ENCODE measurements around the gene UST.
"Not testable (repeated sequence)": the region's sequence is repeated elsewhere in the genome, so short reads cannot be mapped to it uniquely, and the experiment has no call there.

Gene UST

DNA sequence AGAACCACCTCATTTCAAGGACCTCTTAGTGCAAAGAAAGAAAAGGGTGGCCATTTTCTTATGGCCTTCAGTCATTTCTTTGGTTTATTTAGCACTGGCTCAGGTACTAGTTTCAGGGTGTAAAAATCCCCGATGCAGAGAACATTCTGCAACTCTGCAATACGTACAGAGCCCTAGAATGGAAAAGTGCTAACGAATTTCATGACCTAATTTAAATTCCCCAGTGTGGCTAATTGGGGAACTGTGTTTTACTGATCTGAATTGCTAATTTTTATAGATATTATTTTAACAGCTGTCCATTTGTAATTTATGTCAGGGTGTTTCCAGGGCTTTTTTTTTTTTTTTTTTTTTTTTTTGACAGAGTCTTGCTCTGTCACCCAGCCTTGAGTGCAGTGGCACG is 160.7 kb downstream of the UST start:
- DNase-seq: no peak

DNA sequence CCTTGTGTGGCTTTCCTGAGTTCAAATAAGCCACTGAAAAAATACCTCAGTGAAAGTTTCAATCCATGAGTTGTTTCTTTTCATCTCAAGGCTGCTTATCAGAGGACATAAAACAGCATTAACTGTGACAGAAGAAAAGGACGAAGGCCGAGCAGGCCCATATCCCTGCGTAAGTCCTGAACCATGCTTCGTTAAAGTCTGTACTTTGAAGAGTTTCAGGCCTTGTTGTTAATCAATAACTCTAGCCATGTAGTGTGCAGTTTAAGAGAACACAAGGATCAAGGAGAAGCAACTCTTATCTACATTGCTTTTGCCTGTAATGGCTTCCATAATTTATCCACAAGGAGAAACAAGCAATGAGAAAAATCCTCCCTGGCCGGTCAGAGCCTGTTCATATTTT is 165.4 kb downstream of the UST start:
- no peak for DNase-seq

GRCh38 chr6:148915810-148916209 is 169.0 kb downstream of the UST start:
- no peak for DNase-seq

GRCh38 chr6:148916485-148916884 is 169.7 kb downstream of the UST start:
- DNase-seq: not testable (repeated sequence)

GRCh38 chr6:148924226-148925012 is 177.6 kb downstream of the UST start:
- DNase-seq: no peak

- DNase-seq: no peak
Observed at GRCh38 chr6:148925701-148926100, 178.9 kb downstream of the UST start.

GRCh38 chr6:148926478-148926877 is 179.6 kb downstream of the UST start:
- no peak for DNase-seq

- DNase-seq: no peak
Observed at GRCh38 chr6:148927586-148927985, 180.8 kb downstream of the UST start.

DNA sequence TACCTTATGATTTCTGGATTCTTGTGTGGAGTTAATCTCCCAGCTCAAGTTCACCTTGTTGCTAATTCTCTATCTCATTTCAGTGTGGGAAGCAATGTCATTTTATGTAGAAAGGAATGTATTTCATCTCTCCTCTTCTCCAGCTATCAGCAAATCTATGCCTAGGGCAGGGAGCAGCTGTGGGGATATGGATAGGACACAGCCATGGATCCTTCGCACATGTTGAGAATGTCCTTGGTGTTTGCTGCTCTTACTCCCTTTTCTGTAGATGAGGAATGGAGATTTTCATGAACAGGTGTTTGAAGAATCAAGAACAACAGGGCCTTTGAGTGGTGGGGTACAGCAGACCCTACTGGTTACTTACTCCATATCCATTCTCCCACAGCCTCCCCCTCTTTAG is 182.0 kb downstream of the UST start:
- no peak for DNase-seq

DNA sequence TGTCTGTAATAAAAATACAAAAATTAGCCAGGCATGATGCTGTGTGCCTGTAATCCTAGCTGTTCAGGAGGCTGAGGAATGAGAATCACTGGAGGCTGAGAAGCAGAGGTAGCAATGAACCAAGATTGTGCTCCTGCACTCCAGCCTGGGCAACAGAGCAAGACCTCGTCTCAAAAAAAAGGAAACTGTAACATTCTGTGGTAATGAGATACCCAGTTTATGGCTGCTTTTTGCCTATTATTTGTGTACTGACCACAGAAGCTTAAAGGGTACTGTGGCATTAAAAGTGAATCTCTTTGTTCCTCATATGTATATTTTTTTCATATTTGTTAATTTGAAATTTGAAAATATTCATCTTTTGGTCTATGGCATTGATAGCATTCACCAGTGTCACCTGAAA is 185.4 kb downstream of the UST start:
- DNase-seq: no peak

DNA sequence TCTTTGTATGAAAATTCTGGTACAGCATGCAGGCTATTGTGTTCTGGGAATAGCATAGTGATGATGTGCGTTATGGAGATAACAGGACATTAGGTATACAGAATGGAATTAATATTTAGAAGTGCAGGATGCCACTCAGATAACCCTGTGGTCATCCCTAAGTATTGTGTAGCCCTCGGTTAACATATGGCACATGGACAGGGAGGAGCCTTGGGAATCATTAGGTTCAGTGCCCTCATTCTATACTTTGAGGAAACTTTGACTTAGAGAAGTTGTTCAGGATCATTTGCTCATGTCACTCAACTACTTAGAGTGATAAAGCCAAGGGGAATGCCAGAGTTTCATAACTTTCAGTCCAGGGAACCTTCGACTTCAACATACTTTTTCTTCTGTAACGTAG is 185.9 kb downstream of the UST start:
- peak; percentile 87 for DNase-seq

DNA sequence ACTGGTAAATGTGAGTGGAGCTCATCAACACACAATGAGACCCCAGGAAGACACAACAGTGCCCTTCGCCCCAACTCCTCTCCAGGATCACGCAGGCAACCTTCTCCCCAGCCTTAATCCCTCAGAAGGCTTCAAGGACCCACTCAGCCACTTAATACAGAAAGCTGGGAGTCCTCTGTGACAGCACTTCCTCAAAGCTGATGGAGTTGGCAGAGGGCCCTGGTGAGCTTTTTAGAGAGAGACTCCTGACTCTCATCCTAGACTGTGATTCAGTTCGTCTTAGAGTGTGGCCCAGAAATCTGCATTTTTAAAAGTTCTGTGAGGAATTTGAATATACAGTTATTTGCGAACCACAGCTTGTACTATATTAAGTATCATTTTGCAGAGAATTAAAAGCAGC is 187.7 kb downstream of the UST start:
- DNase-seq: peak; percentile 27

DNA sequence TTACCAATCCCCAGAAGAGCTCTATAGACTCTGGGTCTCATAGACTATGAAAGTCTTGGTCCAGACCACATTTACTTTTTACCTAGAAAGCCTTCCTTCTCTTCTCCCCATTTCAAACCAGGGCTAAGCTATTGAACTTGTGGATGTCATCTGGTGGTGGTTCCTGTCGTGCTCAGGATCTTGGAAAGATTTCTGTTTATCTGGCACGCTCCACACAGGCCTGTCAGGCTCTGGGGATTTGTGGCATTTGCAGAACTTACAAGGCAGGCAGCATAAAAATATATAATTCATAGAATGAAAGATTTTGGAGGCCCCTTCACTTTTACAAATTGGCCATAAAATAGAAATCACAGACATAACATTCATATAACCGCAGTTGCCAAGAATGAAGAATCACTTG is 188.1 kb downstream of the UST start:
- no peak for DNase-seq

DNA sequence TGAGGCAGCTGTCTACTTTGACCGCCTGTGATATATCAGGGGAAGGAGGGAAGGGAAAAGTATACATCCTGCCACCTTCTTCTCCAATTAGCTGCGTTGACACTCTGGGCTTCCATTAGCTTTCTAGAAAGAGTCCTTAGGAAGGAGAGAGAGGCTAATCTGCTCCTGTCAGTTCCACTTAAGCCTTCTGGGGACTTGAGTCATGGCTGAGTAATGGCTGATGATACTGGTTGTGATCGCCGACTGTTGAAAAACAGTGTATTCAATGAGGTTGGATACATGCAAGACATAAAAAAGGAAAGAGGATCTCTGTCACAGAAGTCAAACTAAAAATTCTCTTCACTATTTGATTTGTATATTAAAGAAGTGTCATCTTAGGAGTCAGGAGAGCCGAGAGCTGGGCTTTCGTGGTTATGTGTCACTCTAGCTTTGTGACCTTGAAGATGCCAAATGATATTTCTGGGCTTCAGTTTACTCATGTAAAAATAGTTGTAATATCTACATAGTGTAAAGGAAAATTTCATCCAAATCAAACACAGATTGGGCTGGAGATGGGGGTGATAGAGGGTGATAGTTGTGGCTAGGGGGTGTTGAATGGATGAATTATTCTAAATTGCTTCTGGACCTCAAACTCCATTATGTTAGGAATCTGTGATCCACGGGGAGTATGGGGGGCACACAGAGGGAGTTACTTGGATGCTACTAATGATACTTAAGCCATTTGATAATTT is 189.0 kb downstream of the UST start:
- peak; percentile 29 for DNase-seq

DNA sequence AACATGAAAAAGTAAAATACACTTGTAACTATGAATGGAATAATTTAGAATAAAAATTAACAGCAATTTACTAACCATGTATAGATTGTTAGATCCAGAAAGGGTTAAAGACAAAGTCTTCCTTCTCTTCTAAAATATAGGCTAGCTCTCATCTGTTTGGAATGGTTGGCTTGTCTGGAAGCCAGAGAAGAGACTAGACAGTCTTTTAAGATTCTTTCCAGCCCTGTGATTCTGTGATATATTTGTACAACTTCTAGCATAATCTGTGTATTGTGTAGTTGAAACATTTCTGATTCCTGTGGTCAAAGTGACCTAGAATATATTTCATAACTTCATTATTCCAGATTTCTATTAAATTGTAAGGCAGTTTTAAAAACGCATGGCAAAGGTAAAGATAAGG is 196.6 kb downstream of the UST start:
- DNase-seq: no peak

DNA sequence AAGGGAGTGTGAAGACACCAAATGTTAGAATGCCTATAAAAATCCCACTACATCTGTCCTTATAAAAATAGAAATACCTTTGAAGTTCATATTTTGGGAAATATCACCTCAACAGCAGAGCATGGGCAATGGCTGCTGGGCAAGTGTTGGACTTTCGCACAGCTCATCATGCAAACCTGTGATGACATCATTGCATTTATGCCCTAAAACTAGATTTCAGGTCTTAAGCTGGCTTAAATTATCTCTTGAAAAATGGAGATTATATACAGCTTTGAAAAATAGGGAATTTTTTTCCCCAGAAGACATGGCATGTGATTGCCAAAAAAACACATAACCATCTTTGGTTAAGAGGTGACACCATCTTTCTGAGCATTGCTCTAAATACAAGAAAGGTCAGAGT is 197.8 kb downstream of the UST start:
- DNase-seq: no peak

DNA sequence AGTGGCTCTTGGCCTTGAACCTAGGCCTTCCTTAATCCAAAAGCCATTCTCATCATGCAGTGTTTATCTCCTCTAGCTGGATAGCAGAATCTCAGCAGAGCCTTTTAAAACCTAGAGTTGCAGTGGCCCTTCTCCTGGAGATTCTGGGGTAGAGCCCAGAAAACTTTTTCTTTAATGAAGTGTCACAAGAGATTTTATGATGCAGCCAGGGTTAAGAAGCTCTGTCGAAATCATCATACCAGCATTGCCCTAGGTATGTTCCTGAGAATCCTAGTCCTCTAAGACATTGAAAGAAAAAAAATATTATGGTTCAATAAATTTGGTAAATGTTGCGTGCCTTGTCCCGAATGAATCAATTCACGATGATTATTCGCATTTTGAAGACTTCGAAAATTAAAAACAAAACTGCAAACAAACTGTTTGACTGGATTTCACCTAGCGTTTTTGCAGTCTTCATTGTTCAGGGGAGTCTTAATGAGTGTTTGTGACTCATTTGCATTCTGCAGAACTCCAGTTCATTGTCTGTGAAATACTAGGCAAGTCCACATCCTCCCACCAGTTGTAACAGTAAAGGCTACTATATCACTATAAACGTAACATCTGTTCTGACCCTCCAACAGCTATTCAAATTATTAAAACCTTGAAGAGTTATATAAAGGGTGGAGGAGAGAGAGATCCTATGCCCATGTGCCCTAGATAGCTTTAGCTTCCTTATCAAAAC is 198.6 kb downstream of the UST start:
- DNase-seq: no peak

GRCh38 chr6:148947621-148948444 is 201.0 kb downstream of the UST start:
- DNase-seq: peak; percentile 52

- no peak for DNase-seq
Observed at GRCh38 chr6:148951662-148952061, 204.8 kb downstream of the UST start.

DNA sequence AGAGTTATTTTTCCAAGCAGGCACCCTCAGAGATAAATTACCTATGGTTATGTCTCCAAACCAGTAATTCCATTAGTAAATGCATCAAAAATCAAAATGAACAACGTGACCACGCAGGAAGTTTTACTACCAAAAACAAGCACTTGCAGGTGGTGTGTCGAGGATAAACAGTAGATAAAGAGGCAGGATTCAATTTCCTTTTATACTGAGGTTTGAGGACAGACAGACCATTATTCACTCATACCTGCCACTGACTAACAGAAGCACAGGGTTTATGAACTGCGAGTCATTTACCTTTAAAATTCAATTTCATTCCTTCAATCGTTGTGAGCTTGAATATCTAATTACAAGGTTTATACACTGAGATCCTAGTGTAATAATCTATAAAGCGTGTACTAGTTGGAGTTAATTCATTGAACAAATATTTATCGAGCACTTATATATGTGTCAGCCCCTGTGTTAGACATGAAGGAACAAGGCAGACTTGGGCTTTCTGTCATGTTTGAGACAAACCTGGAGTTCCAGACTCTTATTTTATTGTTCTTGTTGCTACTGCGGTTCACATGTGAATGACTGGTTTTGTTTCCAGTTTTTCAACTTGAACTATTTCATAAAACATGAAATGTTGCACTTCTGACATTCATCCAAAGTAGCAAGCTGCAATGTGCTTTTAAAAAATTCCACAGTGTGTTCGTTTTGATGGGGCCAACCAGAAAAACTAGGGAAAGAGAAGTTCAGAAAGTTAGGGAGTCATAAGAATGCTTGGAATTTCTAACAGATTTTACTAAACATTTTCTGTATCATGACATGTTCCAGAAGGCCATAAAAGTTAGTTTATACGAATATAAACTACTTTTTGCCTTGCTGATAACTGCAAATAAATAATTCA is 205.6 kb downstream of the UST start:
- no peak for DNase-seq

DNA sequence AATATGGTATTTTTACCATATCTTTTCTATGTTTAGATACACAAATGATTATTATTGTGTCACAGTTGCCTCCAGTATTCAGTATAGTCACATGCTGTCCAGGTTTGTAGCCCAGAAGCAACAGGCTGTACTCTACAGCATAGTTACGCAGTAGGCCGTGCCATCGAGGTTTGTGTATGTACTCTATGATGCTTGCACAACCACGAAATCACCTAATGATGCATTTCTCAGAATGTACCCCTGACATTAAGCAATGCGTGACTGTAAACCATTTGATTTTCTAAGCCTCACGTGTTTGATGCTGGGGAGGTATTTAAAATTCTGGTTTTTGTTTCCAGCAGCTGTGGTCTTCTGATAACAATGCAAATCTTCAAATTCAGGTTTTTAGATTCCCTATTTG is 207.6 kb downstream of the UST start:
- DNase-seq: no peak

DNA sequence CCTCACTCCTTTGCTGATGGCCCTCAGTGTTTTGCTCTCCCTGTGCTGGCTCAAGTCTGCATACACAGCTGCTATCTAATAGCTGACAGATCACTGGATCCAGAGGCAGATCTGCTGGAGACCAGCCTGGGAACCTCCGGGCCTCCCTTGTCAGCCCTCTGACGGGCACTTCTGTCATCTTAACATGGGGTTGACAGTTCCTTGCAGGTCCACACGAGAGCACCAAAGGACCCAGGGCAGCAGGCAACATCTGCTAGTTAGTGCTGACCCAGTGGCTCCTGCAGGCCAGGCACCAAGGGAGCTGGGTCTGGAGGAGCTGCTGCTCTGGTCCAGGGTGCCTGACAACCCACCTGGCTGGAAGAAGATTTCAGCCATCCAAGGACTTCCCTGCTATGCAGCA is 208.1 kb downstream of the UST start:
- DNase-seq: no peak
